IMR-90 (cell line): ENCODE data around the gene SRMS. TPM values are rescaled to one million over a fixed set of nuclear protein-coding genes. Genes with fewer than 3 reads are reported as not detected.

Source experiments
- ATAC-seq: fragments of 200-7000 bp; cut with Tn5 transposase; 2 replicates; pipeline ENCODE4 v1.9.1; 2020; ENCODE audit warnings: low read depth, mild to moderate bottlenecking, moderate library complexity
- BruUV-seq: library from RNA; stranded (reverse); fragments of 400-500 nt; replicated peaks from 2 replicates; lab custom pipeline; 2021; lab: Mats Ljungman, UMichigan
- CTCF ChIA-PET: fragments of 300-600 bp; formaldehyde crosslinking; extraction: SDS; loops from one replicate; lab custom pipeline; 2021; ENCODE audit warnings: antibody characterized with exemption; lab: Yijun Ruan, JAX
- POLR2A ChIA-PET: fragments of 300-600 bp; sonication (Branson Sonifier 250); formaldehyde crosslinking; loops from one replicate; lab custom pipeline; 2022; ENCODE audit warnings: antibody characterized with exemption; ENCODE audit not compliant: unreplicated experiment; lab: Charles Lee
- DNase-seq: peaks from one replicate; pipeline ENCODE4 v3.0.0; 2013
- H2AFZ ChIP-seq: replicated peaks from 2 replicates; pipeline ENCODE3; 2013; ENCODE audit warnings: low read length, mild to moderate bottlenecking; ENCODE audit not compliant: poor library complexity
- H2AK5ac ChIP-seq: 2 replicates; pipeline ENCODE4 v1.6.1; 2013; ENCODE audit warnings: low read depth, low read length, inconsistent platforms
- H2AK9ac ChIP-seq: replicated peaks from 2 replicates; pipeline ENCODE3; 2013; ENCODE audit warnings: mild to moderate bottlenecking, low read depth, low read length, moderate library complexity; ENCODE audit not compliant: poor library complexity
- H2BK120ac ChIP-seq: 2 replicates; pipeline ENCODE4 v1.6.1; 2013; ENCODE audit warnings: low read depth, low read length, inconsistent platforms
- H2BK15ac ChIP-seq: 3 replicates; pipeline ENCODE4 v1.6.1; 2013; ENCODE audit warnings: low read depth, low read length, inconsistent platforms
- H2BK20ac ChIP-seq: 2 replicates; pipeline ENCODE4 v1.6.1; 2013; ENCODE audit warnings: low read depth, mild to moderate bottlenecking, inconsistent platforms, low read length, moderate library complexity
- H2BK5ac ChIP-seq: 2 replicates; pipeline ENCODE4 v1.6.1; 2013; ENCODE audit warnings: mild to moderate bottlenecking, low read depth, low read length, inconsistent platforms; ENCODE audit not compliant: poor library complexity, severe bottlenecking
- H3K14ac ChIP-seq: replicated peaks from 2 replicates; pipeline ENCODE4 v1.6.1; 2013; ENCODE audit warnings: low read depth, low read length, inconsistent platforms
- H3K18ac ChIP-seq: 2 replicates; pipeline ENCODE4 v1.6.1; 2013; ENCODE audit warnings: low read depth, low read length, control low read depth
- H3K23ac ChIP-seq: 2 replicates; pipeline ENCODE4 v1.6.1; 2013; ENCODE audit warnings: low read depth, low read length, inconsistent platforms
- H3K27ac ChIP-seq: 2 replicates; pipeline ENCODE4 v1.5.1; 2013; ENCODE audit warnings: mild to moderate bottlenecking, control low read depth, low read length; ENCODE audit not compliant: insufficient read depth
- H3K27me3 ChIP-seq: 2 replicates; pipeline ENCODE4 v1.6.1; 2013; ENCODE audit warnings: low read length; ENCODE audit not compliant: control insufficient read depth, insufficient read depth
- H3K36me3 ChIP-seq: 2 replicates; pipeline ENCODE4 v1.6.1; 2013; ENCODE audit warnings: low read length, mixed read lengths; ENCODE audit not compliant: control insufficient read depth, insufficient read depth
- H3K4ac ChIP-seq: 2 replicates; pipeline ENCODE4 v1.6.1; 2013; ENCODE audit warnings: low read depth, low read length, inconsistent platforms
- H3K4me1 ChIP-seq: 2 replicates; pipeline ENCODE4 v1.6.1; 2013; ENCODE audit warnings: low read length, mixed read lengths; ENCODE audit not compliant: control insufficient read depth, insufficient read depth
- H3K4me2 ChIP-seq: 2 replicates; pipeline ENCODE4 v1.6.1; 2013; ENCODE audit warnings: low read depth, mild to moderate bottlenecking, control low read depth, low read length, moderate library complexity
- H3K4me3 ChIP-seq: 2 replicates; pipeline ENCODE4 v1.5.1; 2013; ENCODE audit warnings: low read depth, mild to moderate bottlenecking, control low read depth, low read length, moderate library complexity; ENCODE audit not compliant: insufficient read depth
- H3K56ac ChIP-seq: 2 replicates; pipeline ENCODE4 v1.6.1; 2013; ENCODE audit warnings: low read length, inconsistent platforms; ENCODE audit not compliant: insufficient read depth; ENCODE audit errors: extremely low read depth
- H3K79me1 ChIP-seq, 2 experiments: 2 replicates each; pipeline ENCODE4 v1.6.1; 2013; ENCODE audit warnings: low read length in 2 of 2, inconsistent platforms in 1 of 2, low read depth in 1 of 2
- H3K9ac ChIP-seq: 2 replicates; pipeline ENCODE4 v1.6.1; 2013; ENCODE audit warnings: low read depth, low read length, control low read depth
- H3K9me1 ChIP-seq: 2 replicates; pipeline ENCODE4 v1.6.1; 2013; ENCODE audit warnings: low read length, inconsistent platforms; ENCODE audit not compliant: insufficient read depth
- H3K9me3 ChIP-seq: 2 replicates; pipeline ENCODE4 v1.6.1; 2013; ENCODE audit warnings: low read length; ENCODE audit not compliant: control insufficient read depth, insufficient read depth
- H4K20me1 ChIP-seq: 2 replicates; pipeline ENCODE4 v1.6.1; 2013; ENCODE audit warnings: low read length, inconsistent platforms; ENCODE audit not compliant: insufficient read depth
- H4K5ac ChIP-seq: 2 replicates; pipeline ENCODE4 v1.6.1; 2013; ENCODE audit warnings: mild to moderate bottlenecking, low read depth, low read length, control low read depth
- H4K8ac ChIP-seq, 2 experiments: 2 replicates each; pipeline ENCODE4 v1.6.1; 2013; ENCODE audit warnings: low read depth in 2 of 2, low read length in 2 of 2, control low read depth in 1 of 2, inconsistent platforms in 1 of 2
- H4K91ac ChIP-seq: 2 replicates; pipeline ENCODE4 v1.6.1; 2013; ENCODE audit warnings: low read depth, low read length, inconsistent platforms; ENCODE audit not compliant: insufficient read depth
- BHLHE40 ChIP-seq: fragments of 150-350 bp; IDR thresholded peaks from 2 replicates; pipeline ENCODE4 v1.6.1; 2016; ENCODE audit warnings: mild to moderate bottlenecking, low read depth, low read length
- CEBPB ChIP-seq: IDR thresholded peaks from 2 replicates; pipeline ENCODE4 v1.6.1; 2012; ENCODE audit warnings: low read depth, low read length, improper control_type of control experiment
- CHD1 ChIP-seq: IDR thresholded peaks from 2 replicates; pipeline ENCODE4 v1.6.1; 2012; ENCODE audit warnings: low read depth, low read length, improper control_type of control experiment
- CTCF ChIP-seq: conservative IDR thresholded peaks from 2 replicates; pipeline ENCODE4 v1.5.1; 2012; ENCODE audit warnings: mild to moderate bottlenecking, low read depth, low read length, improper control_type of control experiment
- ELK1 ChIP-seq: fragments of 150-350 bp; IDR thresholded peaks from 2 replicates; pipeline ENCODE4 v1.6.1; 2016; ENCODE audit warnings: low read depth, mild to moderate bottlenecking, low read length, moderate library complexity, borderline replicate concordance
- FOS ChIP-seq: fragments of 150-350 bp; IDR thresholded peaks from 2 replicates; pipeline ENCODE4 v1.6.1; 2016; ENCODE audit warnings: low read depth, low read length
- MAZ ChIP-seq: IDR thresholded peaks from 2 replicates; pipeline ENCODE4 v1.6.1; 2012; ENCODE audit warnings: low read depth, mild to moderate bottlenecking, low read length, improper control_type of control experiment, moderate library complexity, borderline replicate concordance
- POLR2A ChIP-seq: IDR thresholded peaks from 2 replicates; pipeline ENCODE4 v1.6.1; 2012; ENCODE audit warnings: mild to moderate bottlenecking, low read depth, low read length
- RCOR1 ChIP-seq: IDR thresholded peaks from 2 replicates; pipeline ENCODE4 v1.6.1; 2012; ENCODE audit warnings: mild to moderate bottlenecking, low read length, improper control_type of control experiment; ENCODE audit not compliant: insufficient replicate concordance
- RFX5 ChIP-seq: IDR thresholded peaks from 2 replicates; pipeline ENCODE4 v1.8.0; 2012; ENCODE audit warnings: low read depth, mild to moderate bottlenecking, low read length, moderate library complexity
- WGBS, 2 experiments: methylation state at CpG; one replicate each; pipeline versions ENCODE4 v1.1.5 to v1.1.7; 2013; ENCODE audit warnings: missing lambda C conversion rate in 2 of 2; ENCODE audit not compliant: insufficient read length in 1 of 2; ENCODE audit errors: extremely low coverage in 2 of 2; 5-methylcytosine and 5-hydroxymethylcytosine counted together
- dilution Hi-C: fragments of 300-500 bp; cut with HindIII; formaldehyde crosslinking; loops from one replicate; pipeline ENCODE4 v1.14.3; 2018; ENCODE audit warnings: low sequenced_read_pairs; ENCODE audit not compliant: unreplicated experiment
- in situ Hi-C: fragments of 300-500 bp; cut with MboI; formaldehyde crosslinking; loops from 3 replicates; pipeline ENCODE4 v1.14.3; 2019; ENCODE audit warnings: low sequenced_read_pairs, inconsistent platforms, mixed read lengths
- intact Hi-C: fragments of 100-400 bp; cut with micrococcal nuclease; formaldehyde crosslinking; loops from 2 replicates; pipeline ENCODE4 v1.10.0; 2022
- polyA plus RNA-seq, 3 experiments: library from polyadenylated mRNA; depleted of rRNA; stranded (reverse); fragments of >200 nt; gene quantifications; 2 replicates each; pipeline ENCODE4 v1.2.3, GENCODE V29; 2012; ENCODE audit warnings: low replicate concordance in 1 of 3
- total RNA-seq: library from RNA; depleted of rRNA; stranded (reverse); fragments of >200 nt; gene quantifications from 2 replicates; pipeline ENCODE4 v1.2.3, GENCODE V29; 2012

SRMS gene
- total and polyA plus RNA-seq, 2 of the 4 experiments (the other 2 are of a cell fraction) = not detected

DNA sequence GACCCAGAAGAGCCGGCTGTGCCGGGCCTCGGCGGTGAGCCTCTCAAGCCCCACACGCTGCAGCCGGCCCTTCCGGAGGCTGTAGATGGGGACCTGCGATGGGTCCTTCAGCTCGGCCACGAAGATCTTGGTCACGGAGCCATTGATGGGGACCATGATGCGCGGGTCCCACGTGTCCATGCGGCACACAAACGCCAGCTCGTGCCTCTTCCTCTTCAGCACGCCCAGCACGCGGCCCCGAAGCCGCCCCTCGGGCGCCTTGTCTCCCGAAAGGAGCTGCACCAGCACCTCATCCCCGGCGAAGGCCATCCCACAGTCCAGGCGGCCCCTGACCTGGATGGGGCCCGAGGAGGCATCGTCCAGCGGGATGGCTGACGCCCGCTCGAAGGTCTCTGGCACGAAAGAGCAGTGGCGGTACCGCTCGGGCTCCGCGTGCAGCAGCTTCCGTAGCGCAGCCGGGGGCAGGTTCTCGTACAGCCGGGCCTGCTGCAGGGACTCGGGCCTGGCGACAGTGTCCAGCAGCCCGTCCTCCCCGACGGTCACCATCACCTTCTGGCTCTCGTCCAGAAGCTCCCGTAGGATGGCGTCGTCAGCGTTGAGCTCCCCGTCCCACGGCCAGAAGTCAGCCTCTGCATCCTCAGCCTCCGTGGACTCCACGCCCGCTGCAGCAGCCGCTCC, 17.6 kb upstream of the SRMS start:
- intact Hi-C loops = no loop called here
- WGBS, 2 experiments = 95% methylated on average over 57 of the region's 61 CpGs; no CpG with 5 or more reads in 1 of the 2 experiments

More for the DNA sequence above, 17.6 kb upstream of the SRMS start:
- Histone ChIP-seq H3K4me3 (no peak overlapping the region), H3K27ac (no peak overlapping the region), H3K36me3 (peaks cover 59% of the 10 kb centered on the region), H3K23ac (no peak overlapping the region), H2BK15ac (no peak overlapping the region), H3K56ac (no peak overlapping the region), H4K20me1 (no peaks in the 10 kb centered on the region), H3K9me1 (no peaks in the 10 kb centered on the region), H2AK9ac (no peak overlapping the region), H3K79me1 (no peaks in the 10 kb centered on the region), H4K5ac (no peak overlapping the region), H2BK20ac (no peak overlapping the region), H2AFZ (no peak overlapping the region), H2AK5ac (no peak overlapping the region), H4K91ac (no peak overlapping the region), H3K9ac (no peak overlapping the region), H3K9me3 (no peaks in the 10 kb centered on the region), H3K4ac (no peak overlapping the region), H3K14ac (no peak overlapping the region), H3K18ac (no peak overlapping the region), H4K8ac (no peak overlapping the region), H3K4me1 (no peaks in the 10 kb centered on the region), H2BK120ac (no peak overlapping the region), H2BK5ac (no peak overlapping the region), H3K4me2 (no peak overlapping the region), H3K27me3 (no peaks in the 10 kb centered on the region)
- TF ChIP-seq RCOR1 (no peak), POLR2A (no peak), CTCF (no peak), CEBPB (no peak), CHD1 (no peak), FOS (no peak), BHLHE40 (no peak), ELK1 (no peak), MAZ (no peak), RFX5 (no peak)
- in situ Hi-C loops = no loop called here
- dilution Hi-C loops = no loop called here
- CTCF ChIA-PET = no interaction called here
- BruUV-seq = no TSS peak
- DNase-seq (no peak), ATAC-seq (no peak)
- POLR2A ChIA-PET = interaction anchor here (0.6 kb wide), 1 partner anchor 132 kb away, joined by 4 read pairs; no protein-coding TSS in a partner anchor
